ENCODE results near the gene LNX1.

Gene LNX1

DNA sequence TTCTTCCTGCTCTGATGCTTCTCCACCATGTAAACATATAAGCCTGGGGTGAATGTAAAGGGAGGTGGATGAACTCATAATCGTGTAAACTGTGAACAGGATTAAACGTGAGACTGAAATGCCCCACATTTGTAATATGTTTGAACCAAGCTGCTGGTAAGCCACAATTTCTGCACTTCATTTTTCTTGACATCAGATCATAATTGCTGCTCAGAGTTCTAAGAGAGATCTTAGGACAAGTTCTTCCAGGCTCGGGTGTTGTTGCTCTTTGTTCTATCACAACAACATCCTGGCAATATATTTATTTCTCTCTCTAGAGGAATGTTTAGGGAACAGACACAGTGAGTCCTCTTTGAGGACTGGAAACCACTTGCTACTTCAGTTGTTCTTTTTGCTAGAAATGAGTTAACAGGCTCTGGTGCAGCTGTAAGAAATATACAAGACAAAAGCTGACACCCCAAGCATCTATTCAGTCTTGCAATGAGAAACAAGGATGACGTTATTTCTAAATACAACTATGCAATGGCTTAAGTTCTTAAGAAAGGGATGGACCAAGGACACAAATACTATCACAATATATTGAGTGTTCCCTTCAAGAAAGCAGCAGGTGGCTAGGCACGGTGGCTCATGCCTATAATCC, 59.6 kb downstream of the LNX1 start:
- DNase-seq = no peak

DNA sequence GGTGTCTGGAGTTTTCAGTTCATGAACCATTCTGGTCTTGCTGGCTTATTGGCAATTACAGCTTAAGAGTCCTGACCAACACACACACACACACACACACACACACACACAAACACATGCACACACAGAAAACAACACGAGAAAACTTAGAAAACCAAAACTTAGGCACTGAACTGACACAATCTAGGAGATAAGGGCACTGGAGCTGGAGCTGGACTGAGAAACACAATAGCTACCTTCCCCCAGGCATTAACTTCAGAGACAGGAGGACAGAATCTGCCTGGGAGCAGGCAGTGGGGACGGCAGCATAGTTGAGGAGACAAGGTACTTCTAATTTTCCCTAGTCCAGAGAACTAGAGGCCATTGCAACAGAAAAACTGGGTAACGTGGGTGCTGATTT, 62.3 kb downstream of the LNX1 start:
- DNase-seq = no peak

DNA sequence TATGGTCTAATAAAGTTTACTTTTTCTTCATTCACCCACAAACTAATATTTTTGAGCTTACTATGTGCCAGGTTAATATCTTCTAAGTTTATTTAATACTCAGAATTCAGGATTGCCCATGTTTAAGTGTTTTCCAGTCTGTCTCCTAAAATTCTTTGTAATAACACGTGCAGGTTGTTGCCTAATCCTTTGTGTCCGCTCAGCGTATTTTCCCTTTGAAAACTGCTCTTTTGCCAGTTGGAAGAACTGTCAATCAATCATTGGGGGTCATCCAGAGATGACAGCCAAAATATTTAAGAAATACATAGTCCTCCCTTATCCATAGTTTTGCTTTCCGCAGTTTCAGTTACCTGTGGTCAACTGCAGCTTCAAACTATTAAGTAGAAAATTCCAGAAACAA, 63.4 kb downstream of the LNX1 start:
- no peak for DNase-seq

DNA sequence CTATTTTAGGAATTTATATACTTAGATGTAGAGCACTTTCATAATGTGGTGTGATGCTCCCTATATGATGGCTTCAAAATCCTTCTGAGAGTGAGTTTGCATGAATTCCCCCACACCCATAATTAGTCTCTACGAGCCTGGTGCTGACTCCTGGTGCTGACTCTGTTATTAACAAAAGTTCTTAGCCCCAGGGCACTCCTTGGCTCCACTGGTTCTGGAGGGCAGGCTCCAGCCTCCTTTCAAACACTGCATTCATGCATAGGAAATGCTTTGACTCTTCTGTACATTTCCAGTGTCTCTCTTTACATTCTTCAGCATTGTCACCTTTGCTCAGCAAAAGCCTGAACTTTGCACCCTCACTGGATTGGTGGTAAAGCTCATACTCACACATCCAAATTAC, 64.0 kb downstream of the LNX1 start:
- no peak for DNase-seq

DNA sequence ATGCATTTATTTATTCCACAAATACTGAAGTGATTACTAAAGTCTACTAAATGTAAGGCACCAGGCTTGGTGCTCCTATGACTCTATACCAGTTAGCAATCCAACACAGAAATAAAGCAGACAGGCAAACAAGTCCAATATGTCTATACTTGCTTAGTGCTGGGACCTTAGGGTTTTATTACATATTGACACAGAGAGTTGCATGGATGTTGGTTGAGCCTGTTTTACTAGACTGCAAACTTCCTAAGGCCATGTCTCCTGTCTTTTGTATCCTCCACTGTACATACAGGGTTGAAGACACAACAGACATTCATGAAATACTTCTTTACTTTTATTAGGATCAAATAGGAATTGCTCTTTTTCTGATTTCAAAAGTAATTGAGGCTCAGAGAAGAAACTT, 69.0 kb downstream of the LNX1 start:
- DNase-seq = no peak

DNA sequence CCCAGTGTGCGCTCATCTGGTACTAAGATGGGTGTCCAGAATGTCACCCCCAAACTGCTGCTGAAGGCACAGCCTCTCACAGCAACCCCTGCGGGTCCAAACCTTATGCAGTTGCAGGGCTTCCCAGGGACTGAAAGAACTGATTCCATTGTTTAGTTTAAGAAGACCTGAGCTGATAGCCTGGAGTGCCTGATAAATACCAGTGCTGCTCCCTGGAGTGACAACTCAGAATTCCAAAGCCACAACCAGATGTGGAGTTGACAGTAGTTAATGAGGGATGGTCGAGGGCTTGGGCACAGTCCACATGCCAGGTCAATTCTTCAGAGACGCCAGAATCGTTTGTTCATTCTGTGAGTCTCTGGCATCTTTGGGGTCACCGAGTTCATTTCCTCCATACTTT, 71.2 kb downstream of the LNX1 start:
- DNase-seq = no peak

DNA sequence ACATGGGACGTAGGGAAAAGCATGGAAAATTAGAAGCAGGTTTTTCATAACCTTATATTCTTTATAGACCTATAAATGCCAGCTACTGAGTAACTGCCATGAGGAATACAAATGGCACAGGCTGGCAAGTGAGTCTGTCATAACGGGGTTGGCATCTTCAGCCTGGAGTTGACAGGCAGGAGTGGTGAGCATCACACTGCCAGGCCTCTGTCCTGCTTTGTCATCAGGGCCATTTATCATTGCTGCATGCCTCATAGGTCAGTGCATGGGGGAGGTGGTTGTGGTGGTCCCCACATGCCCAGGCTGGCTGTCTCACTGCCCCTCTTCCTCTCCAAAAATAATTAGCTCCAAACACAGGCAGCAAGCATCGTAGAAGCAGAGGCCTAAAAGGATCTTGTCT, 72.5 kb downstream of the LNX1 start:
- DNase-seq = no peak

DNA sequence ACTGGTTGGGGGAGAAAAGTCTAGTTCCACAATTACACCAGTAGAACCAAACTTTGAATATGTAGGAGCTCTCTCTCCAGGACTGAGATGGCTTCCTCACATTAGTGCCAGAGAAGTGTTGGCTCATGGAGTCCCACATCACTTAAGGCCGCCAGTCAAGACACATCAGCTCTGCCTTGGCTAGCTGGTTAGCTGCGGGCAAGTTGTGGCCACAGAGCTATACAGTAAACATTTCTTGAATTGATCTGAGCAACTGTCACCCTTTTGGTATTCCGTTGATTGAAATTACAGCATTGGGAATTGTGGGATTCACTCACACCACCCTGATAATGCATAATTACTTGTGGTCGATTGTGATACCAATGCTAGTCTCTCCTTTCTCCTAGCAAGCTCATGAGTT, 76.2 kb downstream of the LNX1 start:
- no peak for DNase-seq

DNA sequence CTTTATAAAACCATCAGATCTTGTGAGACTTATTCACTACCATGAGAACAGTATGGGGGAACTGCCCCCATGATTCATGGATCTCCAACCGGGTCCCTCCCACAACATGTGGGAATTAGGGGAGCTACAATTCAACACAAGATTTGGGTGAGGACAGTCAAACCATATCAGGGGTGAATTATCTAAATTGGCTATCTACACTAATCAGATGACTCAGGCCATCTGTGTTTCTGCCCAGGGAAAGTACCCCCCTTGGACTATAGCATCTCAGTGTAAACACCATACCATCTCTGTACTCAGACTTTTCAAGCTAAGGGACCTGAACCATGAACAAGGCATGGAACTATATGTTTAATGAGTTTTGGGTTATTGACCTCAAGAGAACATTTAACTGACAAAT, 76.8 kb downstream of the LNX1 start:
- no peak for DNase-seq

DNA sequence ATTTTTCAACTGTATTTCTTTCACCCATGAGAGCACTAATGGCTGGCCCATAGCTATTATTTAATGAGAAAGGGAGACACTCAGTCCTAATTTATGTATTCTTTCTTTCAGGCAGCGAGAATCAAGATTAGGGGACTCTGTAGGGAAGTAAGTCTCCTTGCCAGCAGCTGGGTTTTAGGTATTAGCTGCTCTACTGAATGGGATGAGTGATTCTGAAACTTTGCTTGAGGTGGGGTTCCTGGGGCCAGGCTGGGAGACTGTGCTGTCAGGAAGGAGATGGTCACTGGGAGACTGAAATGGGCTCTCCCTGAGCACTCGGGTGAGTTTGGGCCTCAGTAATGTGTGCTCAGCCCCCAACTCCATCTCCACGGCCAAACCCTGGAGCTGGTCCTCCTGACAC, 78.7 kb downstream of the LNX1 start:
- no peak for DNase-seq

DNA sequence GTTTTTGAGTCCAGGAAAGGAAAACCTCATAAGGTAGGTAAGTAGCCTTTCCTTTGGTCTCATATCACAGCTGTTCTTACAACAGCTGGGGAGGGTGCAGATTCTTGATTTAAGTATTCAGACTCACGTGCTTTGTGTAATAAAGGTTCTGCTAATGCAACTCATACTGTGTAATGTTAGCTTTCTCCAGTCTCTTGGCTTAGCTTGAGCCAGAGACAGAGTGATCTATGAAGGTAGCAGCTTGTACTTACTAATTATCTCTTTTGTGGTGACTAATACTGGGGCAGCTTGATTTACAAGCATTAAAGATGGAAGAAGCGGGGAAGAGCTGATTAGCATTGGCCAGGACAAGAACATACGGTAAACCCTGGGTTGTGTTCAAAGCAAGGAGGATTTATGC, 80.3 kb downstream of the LNX1 start:
- DNase-seq = no peak

DNA sequence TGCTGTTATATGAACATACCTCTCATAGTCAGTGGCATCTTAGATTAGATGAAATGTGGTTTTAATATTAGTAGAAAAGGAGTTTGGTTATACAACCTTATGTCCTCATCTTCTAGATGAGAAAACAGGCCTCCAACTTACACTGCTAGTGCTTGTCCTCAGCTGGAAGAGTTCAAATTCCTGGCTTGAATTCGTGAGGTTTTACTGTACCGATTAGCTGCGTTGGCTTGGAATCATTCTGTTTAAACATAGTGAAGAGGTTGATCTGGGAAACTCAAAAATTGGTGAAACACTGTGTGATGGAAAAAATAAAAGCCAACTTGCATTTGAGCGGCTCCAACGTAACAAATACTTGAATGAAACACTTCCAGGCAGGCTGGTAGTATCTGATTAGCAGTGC, 81.0 kb downstream of the LNX1 start:
- DNase-seq = no peak

DNA sequence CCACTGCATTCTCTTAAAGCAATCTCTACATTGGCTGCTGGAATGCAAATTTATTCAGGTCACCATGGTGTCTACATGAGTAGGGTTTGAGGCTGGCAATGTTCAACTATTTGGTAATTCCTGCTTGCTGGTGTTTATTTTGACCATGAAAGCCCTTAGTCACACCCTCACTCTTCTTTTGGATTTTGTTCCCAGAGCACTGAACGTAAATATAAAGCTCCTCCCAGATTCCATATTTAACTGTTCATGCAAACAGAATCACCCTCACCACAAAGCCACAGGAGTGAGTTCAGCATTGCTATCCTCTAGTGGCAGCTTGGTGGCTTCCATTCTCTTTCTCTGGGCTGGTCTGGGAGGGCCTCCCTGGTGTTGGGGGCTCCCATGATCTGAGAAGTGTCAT, 82.8 kb downstream of the LNX1 start:
- no peak for DNase-seq

DNA sequence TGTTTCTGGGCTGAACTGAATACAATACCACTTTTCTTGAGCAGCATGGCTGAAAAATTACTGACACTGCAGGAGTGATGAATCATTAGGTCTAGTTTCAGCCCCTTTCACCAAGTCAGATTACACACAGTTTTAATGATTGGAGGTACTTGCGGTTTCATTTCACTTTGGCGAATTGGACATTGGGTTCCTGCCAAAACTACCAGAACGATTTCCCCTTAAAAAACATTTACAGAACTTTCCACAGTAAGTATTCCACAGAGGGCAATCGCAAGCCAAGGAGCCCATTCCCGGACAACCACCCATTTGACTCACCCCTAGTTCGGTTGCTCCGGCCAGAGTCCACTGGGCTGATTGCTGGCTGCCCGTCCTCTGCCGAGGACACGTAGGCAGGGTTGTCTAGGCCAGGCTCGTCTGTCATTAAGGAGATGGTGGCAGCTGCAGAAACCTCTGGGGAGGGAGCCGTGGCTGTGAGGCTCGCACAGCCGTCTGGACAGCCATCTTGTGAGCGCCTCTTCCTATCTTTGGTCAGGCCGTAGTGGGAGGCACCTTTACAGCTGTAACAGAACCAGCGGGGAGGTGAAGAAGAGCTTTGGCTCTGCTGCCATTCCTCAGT, 83.5 kb downstream of the LNX1 start:
- no peak for DNase-seq

DNA sequence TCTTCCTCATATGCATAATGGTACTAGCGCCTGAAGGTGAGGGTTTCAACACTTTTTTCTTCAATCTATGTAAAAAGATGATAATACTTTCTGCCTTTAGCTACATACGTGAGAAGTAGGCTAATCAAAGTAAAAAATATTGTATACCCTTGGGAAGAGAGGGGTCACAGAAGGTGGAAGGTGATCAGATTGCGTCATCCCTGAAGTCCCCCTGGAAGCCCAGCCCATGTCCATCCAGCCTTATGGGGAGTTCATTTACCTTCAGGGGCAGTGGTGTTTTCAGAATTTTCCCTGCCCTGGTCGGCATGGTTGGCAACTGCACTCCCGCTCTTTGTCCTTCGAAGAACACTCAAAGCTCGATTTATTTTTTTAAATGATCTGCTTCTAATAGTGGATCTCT, 84.2 kb downstream of the LNX1 start:
- no peak for DNase-seq

DNA sequence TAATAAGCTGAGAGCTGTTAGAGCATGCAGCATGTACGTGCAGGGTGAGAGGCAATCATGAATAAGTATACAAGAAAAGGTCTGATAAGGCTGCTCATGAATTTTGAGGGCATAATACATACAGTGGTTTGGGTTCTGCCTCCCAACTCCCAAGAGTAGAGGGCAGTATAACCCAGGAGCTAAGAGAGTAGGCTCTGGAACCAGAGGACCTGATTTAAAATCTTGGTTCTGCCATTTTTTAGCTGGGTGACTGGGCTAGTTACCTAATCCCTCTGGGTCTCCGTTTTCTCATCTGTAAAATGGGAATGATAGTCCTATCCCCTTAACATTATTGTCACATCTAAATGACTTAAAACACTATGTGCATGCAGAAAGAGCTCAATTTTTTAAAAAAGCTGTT, 85.3 kb downstream of the LNX1 start:
- no peak for DNase-seq

DNA sequence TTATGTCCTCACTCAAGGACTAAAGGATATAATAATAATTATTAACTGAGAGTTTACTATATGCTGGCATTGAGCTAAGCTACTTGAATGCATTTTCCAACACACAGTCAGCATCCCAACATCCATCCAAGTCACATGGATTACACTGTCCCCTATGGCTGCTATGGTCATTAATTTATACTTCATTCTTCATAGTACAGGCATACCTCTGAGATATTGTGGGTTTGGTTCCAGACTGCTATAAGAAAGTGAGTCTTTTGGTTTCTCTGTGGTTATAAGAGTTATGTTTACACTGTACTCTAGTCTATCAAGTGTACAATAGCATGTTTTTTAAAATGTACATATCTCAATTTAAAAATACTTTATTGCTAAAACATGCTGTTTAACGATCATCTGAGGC, 89.2 kb downstream of the LNX1 start:
- no peak for DNase-seq

DNA sequence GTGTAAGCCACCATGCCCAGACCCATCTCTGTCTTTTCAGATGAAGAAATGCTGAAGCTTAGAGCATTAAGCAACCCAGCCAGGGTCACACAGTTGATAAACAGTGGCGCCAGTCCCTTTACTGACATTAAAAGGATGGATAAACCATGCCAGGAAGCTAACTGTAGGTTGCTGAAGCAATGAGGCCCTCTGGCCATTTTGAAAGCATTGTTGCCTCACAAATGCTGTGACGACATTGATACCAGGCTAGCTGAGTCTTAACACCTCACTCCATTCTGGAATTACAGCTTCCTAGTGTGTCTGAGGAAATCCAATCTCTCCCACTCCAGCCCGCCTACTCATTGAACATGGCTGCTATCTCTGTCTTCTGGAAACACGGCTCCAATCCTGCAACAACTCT, 89.7 kb downstream of the LNX1 start:
- DNase-seq = no peak

DNA sequence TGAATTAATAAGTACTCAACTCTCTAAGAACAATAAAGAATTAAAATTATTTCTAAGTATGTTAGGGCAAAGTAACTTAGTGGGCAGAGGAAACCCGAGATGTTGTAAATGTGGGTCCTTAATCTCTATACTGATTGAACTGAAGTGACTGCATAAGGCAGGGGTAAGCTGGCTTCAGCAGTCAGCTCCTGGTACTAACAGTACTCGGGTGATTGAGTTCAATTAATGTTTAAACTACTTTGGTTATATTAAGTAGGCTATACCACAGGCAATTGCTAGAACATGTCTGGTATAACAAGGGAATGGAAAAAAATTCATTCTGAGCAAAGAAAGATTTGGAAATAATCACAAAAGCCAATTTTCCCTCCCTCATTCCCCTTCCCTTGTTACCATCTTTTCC, 90.7 kb downstream of the LNX1 start:
- DNase-seq = no peak

DNA sequence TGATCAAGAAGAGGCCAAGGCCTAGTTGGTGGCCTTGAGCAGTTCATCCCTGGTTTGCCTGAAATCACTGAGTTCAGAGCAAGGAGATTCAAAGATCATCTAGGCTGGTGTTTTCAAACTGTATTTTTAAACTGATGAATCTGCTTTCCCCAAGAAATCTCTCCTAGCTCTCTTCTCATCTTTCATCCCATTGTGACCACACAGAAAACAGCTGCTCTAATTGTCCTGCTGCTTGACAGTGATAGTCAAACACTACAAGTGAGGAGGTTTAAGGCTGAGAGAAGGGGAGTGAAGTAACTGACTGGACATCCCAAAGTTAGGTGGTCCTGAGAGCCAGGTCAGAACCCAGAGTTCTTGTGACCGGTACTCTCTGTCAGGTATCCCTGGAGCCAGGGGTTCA, 91.5 kb downstream of the LNX1 start:
- DNase-seq = no peak

DNA sequence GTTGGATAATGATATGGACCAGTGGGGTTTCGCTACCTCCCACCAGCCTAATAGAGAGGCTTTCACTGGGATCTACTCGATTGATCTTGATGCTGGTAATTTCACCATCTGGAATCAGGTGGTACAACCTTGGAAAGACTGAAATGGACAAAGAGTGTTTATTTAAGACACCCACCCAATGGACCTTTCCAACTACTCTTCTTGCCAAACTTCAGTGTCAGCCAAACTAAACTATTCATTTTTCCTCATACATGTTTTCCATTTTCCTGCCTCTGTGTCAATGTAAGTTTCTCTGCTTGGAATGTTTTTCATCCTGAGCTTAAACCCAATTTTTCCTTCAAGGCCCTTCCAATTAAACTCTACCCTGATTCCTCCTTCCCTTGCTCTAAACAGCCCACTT, 92.6 kb downstream of the LNX1 start:
- no peak for DNase-seq

DNA sequence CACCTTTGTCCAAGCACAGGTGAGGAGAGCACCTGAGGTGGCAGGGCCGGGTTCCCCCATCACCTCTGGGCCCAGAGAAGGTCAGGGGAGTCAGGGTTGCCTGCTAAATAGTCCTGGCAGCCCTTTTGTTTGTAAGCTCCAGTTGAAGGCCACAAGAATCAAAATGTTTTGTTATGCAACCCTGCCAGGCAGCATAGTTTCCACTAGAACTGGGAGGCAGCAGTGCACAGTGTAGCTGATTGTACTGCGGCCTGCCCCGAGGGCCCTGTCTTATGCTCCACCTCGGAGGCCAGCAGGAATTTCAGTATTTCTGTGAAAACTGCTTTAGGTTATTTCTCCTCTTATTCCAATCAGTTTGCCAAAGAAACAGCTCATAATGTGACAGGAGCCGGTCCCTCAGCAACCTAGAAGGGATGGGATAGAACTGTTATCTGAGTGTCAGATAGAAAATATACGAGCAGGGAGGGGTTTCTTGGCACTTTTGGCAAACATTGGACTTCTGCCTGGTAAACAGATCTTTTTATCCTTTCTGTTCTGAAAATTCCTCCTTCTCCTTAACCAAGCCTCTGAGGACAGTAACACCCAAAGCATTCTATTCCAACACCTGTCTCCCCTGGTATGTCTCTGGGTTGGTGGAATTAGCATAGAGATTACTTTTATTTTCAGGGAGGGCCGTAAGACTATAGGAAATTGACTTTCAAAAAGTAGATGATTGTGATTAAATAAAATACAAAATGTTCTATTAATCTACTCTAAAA, 93.6 kb downstream of the LNX1 start:
- no peak for DNase-seq

DNA sequence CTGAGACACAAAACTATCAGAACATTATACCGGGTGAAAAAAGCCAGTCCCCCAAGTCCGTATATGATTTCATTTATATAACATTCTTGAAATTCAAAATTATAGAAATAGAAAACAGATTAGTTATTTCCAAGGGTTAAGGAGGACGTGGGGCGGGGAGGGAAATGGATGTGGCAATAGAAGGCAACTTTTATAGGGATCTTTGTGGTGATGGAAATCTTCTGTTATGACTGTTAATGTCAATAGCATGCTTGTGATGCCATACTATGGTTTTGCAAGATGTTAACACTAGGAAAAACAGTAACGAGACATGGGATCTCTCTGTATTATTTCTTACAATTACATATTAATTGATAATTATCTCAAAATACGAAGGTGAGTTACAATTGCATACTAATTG, 96.4 kb downstream of the LNX1 start:
- no peak for DNase-seq

DNA sequence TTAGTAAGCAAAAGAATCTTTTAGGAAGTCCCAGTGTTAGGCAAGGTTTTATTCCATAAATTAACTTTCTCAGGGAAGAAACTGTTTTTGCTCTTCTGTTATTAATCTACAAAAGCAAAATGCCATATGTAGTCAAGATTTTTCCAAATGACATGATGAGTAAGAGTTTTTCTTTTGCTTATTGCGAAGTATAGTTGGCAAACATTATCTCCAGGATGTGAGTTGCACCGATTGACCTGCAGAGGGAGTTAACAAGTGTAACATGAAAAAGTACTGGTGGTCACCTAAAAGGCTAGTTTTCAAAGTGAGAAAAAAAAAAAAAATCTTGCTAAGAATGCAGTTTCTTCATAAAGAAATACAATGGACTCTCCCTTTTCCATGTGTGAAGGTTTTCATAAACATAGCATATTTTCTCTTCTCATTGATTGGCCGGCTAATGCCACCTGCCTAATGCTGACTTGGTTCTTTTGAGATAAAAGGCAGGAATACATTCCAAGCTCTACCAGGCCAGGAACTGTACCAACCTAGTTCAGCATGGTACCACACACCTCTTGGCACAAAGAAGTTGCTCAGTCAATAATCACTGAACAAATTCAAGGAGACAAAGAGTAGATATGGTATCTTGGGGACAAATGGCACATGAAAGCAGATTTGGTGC, 100.2 kb downstream of the LNX1 start:
- peak; percentile 7 for DNase-seq
